ENCODE results near the gene TMED10. TPM values are rescaled to one million over a fixed set of nuclear protein-coding genes. Genes with fewer than 3 reads are reported as not detected.

The TMED10 gene
- 266 and 308 TPM in 2 replicates for total RNA-seq

DNA sequence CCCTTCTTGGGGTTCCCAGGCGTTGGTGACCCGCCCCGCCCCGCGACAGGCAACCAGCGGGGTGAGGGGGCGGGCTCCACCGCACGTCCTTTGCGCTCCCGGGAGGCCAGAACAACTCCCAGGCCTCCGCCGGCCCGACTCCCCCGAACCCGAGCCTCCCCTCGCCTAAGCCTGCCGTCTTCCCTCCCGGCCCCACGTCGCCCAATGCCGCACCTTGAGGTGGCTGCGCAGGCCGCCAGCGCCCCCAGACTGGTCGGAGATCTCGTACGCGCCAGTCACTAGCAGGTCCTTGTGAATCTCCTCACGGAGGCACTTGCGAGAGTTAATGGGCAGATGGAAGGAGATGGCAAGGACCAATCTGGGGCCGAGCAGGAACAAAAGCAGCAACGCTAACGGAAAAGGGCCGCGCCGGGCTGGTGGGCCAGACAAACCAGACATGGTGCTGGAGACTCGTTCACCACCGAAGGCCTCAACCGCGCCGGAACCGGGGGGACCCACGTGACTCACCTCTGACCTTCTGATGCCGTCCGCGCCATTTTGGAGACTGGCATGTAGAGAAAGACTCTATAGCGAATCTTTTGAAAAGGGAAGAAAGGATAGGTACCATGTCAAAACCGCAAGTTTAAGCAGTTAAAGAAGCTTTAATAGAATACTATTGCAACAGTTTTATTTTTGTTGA is at the start of gene TMED10:
Gene TMED10, minus strand, starts transcription at position 471 of the 679 bp plus-strand sequence. Its CDS starts 33 bp downstream, at position 438.

GRCh38 chr14:75126679-75127473 is 49.5 kb downstream of the TMED10 start, which contains the start of gene NEK9:
Gene NEK9, minus strand, starts transcription at chr14:75127048. Its CDS starts 127 bp downstream, at chr14:75126921.

Other genes starting within 250 kb of the TMED10 start
- 14.6 and 24.5 TPM in 2 replicates for gene PGF, start 221.0 kb downstream of the TMED10 start, total RNA-seq
- gene EIF2B2, start 173.7 kb downstream of the TMED10 start, total RNA-seq = 48.1 and 54.3 TPM in 2 replicates
- 9.8 and 16.0 TPM in 2 replicates for gene MLH3, start 125.1 kb downstream of the TMED10 start, total RNA-seq
- gene ACYP1, start 112.6 kb downstream of the TMED10 start, total RNA-seq = 9.7 and 11.1 TPM in 2 replicates
- gene ZC2HC1C, start 107.0 kb downstream of the TMED10 start, total RNA-seq = 0.39 and 3.8 TPM in 2 replicates
- 29.3 and 48.1 TPM in 2 replicates for gene NEK9, start 49.6 kb downstream of the TMED10 start, total RNA-seq
- 99.3 and 179 TPM in 2 replicates for gene FOS, start 102.2 kb upstream of the TMED10 start, total RNA-seq